ENCODE results near the gene MIGA2.
A peak's percentile ranks its signal among the peaks of the same experiment; 100 is the strongest.

MIGA2 gene

DNA sequence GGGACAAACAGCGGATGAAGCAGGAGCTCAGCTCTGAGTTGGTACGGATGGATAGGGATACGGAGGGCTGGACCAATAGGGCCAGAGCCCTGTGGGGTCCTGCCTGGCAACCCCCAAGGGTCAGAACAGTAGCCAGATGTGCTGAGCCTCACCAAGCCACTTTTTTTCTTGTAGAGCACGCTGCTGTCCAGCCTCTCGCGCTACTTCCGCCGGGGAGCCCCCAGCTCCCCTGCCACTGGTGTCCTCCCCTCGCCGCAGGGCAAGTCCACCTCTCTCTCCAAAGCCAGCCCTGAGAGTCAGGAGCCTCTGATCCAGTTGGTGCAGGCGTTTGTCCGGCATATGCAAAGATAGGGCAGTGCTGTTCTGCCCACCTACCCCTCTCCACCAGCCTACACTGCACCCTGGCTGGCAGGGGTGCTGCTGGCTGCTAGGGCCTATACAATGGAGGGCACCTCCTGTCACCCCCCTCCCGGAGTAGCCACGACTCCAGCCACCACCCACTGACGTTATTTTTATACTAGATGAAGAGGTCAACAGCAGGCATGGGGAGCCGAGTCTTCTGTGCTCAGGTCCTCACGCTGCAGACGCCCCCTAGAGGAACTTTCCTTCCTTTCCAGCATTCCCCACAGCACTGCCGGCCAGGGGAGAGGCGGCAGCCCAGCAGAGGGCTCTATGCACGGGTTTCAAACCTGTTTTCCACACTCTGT is 29.9 kb upstream of the MIGA2 start:
- peak; percentile 63 for DNase-seq (ENCODE audit: insufficient read length)
- no peak for TF ChIP-seq TAF1 (IDR thresholded peaks at IDR 0.05; ENCODE audit: borderline replicate concordance, low read depth, low read length)
- no peak for TF ChIP-seq POLR2AphosphoS5 (IDR thresholded peaks at IDR 0.05; ENCODE audit: low read depth, low read length)
- no peak for TF ChIP-seq POLR2A (IDR thresholded peaks at IDR 0.05; ENCODE audit: low read depth, low read length)
- no peak for FAIRE-seq

DNA sequence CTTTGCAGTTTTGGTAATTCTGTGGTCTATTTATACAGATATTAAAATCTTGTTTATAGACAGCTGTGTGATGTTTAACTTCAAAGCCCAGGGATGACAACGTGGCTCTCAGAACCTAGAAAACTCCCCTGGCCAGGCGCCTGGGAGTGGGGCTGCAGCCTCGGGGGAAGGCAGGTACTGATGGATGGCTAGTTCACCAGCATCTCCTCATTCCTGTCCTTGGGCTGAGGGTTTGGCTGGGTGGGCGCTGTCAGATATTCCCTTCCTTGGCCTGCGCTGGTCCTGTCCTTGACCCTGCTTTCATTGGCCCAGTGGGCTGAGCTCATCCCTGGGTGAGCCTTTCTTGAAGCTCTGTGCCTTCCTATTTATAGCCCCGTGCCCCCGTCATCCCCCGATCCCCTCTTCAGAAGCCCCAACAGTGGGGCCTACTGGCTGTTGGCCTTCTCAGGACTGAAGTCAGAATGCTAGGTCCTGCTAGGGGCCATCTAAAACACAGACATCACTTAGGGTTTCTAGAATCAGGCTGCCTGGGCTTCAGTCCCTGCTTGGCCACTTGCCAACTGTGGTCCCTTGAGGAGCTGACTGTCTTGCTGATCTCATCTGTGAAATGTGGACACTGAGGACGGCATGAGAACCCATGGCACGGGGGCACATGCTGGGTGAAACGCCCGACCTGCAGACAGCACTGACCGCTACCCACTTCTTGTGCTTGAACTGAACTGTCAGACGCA is 29.2 kb upstream of the MIGA2 start:
- no peak for DNase-seq (ENCODE audit: insufficient read length)
- TF ChIP-seq POLR2A (IDR thresholded peaks at IDR 0.05; ENCODE audit: low read depth, low read length) (peak; percentile 12; the same call in 1 of the 2 replicates), TAF1 (IDR thresholded peaks at IDR 0.05; ENCODE audit: borderline replicate concordance, low read depth, low read length) (no peak)
- no peak for FAIRE-seq

DNA sequence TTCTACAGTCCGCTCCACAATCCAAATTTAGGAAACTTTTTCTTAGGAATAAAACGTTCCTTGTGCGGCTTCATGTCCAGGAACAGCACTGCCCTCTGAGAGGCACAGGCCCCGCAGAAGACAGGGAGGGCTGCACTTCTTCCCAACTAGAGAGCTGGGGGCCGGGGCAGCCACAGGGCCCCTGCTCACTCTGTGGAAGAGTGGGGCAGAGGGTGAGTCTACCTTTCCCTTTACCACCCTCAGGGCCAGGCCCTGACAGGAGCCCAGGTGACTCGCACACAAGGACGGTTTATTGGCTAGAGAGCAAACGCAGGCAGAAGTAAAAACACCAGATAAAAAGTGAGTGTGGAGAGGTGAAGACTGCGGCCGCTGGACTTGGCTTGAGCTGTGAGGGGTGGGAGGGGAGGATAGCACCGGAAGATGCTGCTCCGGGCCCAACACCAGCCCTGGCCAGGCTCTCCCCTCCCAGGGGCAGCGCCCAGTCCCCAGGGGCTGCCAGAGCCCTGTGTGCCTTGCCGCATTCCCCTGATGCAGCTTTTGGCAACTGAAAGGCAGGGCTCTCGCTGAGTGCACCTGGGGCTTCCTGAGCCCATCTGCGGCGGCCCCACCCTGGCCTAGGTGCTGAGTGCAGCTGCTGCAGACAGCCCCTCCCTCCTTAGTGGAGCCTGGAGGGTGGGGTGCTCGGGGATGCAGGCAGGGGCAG is 28.5 kb upstream of the MIGA2 start:
- DNase-seq (ENCODE audit: insufficient read length): no peak
- TF ChIP-seq POLR2AphosphoS5 (IDR thresholded peaks at IDR 0.05; ENCODE audit: low read depth, low read length): no peak
- TF ChIP-seq POLR2A (IDR thresholded peaks at IDR 0.05; ENCODE audit: low read depth, low read length): no peak
- TF ChIP-seq TAF1 (IDR thresholded peaks at IDR 0.05; ENCODE audit: borderline replicate concordance, low read depth, low read length): no peak
- FAIRE-seq: no peak

DNA sequence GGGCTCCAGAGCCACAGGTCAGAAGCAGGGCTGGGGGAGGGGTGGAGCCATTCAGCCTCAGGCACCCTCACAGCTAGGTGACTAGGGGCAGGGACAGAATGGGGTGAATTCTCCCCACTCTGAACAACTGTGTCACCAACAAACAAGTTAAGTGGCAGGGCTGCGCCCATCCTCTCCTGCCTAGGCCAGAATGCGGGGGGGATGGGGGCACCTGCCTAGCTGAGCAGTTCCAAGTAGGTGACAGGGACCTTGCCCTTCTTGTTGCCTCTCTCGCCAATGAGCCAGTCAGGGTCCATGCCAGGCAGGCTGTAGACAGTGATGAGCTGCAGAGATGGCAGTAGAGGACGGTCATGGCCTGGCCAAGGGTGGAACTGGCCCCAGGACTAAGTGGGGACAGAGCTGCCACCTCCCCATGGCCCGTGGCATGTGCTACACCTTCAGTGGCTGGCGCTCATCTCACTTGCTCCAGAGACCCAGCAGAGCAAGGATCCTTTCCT is 27.9 kb upstream of the MIGA2 start:
- no peak for FAIRE-seq
- no peak for DNase-seq (ENCODE audit: insufficient read length)
- TF ChIP-seq POLR2AphosphoS5 (IDR thresholded peaks at IDR 0.05; ENCODE audit: low read depth, low read length): peak; percentile 50; the same call in 1 of the 2 replicates
- TF ChIP-seq POLR2A (IDR thresholded peaks at IDR 0.05; ENCODE audit: low read depth, low read length): no peak

DNA sequence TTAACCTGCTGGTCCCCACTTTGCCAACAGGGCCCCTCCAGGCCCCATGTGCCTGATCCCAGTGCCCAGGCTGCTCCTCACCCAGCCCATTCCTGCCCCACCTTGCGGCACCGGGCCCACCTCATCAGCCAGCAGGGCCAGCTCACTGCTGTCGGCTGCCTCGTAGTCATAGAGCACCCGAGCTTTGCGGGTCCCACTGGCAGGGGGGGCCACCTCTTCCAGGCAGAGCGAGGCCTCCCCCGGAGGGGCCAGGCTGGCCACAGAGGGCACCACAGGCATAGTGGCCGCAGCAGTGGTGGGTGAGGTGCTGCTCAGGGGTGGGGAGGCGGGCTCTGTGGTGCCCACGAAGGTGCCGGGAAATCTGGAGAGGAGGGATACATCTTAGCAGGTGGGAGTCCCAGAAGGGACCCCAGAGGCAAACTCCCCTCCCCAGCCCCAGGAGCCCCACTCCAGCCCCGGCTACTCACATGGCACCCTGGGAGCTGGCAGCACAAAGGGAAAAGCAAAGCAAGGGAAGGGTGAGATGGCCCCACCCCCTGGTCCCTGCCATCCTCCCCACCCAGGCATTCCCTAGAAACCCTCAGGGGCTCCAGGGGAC is 27.3 kb upstream of the MIGA2 start:
- DNase-seq (ENCODE audit: insufficient read length) (no peak), FAIRE-seq (no peak)
- TF ChIP-seq POLR2AphosphoS5 (IDR thresholded peaks at IDR 0.05; ENCODE audit: low read depth, low read length) (no peak), POLR2A (IDR thresholded peaks at IDR 0.05; ENCODE audit: low read depth, low read length) (no peak), TAF1 (IDR thresholded peaks at IDR 0.05; ENCODE audit: borderline replicate concordance, low read depth, low read length) (no peak)

DNA sequence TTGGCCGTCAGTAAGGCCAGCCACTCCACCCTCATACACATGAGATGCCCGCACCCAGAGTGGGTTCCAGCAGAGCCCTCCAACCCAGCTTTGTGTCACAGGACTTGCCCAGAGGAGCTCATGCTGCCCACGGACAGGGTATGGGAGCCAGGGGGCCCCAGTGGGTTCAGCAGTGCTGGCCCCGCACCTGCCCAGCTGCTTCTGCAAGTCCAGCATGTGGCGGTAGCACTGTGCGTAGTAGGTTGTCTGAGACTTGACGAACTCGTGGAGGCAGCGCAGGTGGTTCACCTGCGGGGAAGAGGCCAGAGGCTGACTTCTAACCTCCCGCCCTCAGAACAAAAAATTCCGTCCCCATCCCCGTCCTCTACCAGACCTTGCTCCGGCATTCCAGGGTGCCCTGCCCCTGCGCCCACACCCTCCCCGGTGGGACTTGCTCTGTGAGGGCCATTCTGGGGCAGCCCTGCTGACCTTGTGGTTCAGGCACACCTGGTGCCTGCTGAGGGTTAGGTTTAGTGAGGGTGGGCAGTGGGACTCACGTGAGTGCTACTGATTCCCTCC is 26.8 kb upstream of the MIGA2 start:
- DNase-seq (ENCODE audit: insufficient read length) (no peak), FAIRE-seq (no peak)
- TF ChIP-seq TAF1 (IDR thresholded peaks at IDR 0.05; ENCODE audit: borderline replicate concordance, low read depth, low read length): no peak
- no peak for TF ChIP-seq POLR2A (IDR thresholded peaks at IDR 0.05; ENCODE audit: low read depth, low read length)
- no peak for TF ChIP-seq POLR2AphosphoS5 (IDR thresholded peaks at IDR 0.05; ENCODE audit: low read depth, low read length)

DNA sequence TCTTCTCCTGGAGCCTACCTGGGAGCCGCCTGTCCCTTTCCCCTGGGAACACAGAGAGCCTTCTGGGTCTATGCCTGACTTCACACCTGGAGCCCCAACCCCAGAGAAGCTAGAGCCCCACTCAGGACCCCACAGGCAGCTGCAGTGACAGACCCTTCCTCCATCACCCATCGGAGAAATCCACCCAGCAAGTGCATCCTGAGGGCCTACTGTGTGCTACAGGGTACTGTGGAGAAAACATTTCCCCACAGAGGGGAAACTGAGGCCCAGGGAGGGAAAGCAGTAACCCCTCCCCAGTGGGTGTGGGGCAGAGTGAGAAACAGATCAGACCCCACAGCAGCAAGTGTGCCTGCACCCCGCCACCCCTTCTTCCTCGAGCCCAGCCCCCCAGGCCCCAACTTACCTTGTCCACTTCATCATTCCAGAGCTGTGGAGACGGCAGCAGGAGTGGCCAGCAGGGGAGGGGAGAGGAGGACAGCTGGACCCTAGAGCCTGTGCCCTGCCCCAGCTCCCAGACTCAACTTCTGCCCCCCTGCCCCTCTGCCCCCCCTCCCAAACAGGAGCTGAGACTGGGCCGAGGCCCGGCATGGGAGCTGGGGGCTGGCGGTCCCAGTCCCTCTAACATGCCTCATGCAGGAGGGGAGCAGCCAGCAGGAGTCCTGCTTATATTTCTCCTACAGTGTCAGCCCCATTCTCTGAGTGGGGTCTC is 26.0 kb upstream of the MIGA2 start:
- DNase-seq (ENCODE audit: insufficient read length): no peak
- TF ChIP-seq POLR2A (IDR thresholded peaks at IDR 0.05; ENCODE audit: low read depth, low read length) (no peak), POLR2AphosphoS5 (IDR thresholded peaks at IDR 0.05; ENCODE audit: low read depth, low read length) (no peak), TAF1 (IDR thresholded peaks at IDR 0.05; ENCODE audit: borderline replicate concordance, low read depth, low read length) (no peak)
- no peak for FAIRE-seq

DNA sequence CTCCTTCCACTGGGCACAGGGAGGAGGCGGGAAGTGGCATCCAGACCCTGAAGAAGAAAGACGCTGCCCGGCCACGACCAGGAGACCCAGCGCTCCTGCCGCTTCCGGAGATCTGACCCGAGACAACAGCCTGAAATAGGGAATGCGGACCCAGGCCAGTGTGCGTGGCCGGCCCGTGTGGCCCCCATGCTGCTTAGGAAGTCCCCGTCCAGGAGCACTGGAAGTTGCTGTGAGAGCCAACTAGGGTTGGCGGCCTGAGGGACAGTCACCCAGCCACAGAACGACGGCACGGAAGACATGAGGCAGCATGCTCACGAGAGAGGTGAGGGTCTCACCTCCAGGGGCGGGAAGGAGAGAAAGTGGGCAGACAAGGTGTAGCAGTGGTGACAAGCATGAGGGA is 25.3 kb upstream of the MIGA2 start:
- DNase-seq (ENCODE audit: insufficient read length): no peak
- no peak for TF ChIP-seq TAF1 (IDR thresholded peaks at IDR 0.05; ENCODE audit: borderline replicate concordance, low read depth, low read length)
- TF ChIP-seq POLR2A (IDR thresholded peaks at IDR 0.05; ENCODE audit: low read depth, low read length): no peak
- TF ChIP-seq POLR2AphosphoS5 (IDR thresholded peaks at IDR 0.05; ENCODE audit: low read depth, low read length): no peak
- FAIRE-seq: no peak

DNA sequence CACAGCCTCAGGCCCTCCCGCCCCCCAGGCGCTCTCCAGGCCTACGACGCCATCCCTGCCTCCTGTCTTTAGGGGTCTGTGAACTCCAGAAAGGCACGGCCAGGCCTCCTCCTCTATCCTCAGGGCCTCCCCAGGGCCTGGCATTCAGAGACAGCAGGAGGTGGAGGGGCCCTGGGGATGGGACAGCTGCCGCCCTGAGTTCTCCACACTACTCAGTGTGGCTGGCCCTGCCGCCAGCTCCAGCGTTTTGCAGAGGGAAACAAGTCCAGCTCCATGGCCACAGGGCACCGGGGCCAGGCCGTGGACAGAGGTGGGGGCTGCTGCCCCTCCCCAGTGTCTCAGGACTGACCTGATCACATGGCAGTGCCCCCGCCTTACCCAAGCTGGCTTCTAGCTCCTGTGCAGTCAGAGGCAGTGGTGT is 24.7 kb upstream of the MIGA2 start:
- TF ChIP-seq POLR2A (IDR thresholded peaks at IDR 0.05; ENCODE audit: low read depth, low read length) (no peak), POLR2AphosphoS5 (IDR thresholded peaks at IDR 0.05; ENCODE audit: low read depth, low read length) (no peak), TAF1 (IDR thresholded peaks at IDR 0.05; ENCODE audit: borderline replicate concordance, low read depth, low read length) (no peak)
- FAIRE-seq (no peak), DNase-seq (ENCODE audit: insufficient read length) (no peak)

DNA sequence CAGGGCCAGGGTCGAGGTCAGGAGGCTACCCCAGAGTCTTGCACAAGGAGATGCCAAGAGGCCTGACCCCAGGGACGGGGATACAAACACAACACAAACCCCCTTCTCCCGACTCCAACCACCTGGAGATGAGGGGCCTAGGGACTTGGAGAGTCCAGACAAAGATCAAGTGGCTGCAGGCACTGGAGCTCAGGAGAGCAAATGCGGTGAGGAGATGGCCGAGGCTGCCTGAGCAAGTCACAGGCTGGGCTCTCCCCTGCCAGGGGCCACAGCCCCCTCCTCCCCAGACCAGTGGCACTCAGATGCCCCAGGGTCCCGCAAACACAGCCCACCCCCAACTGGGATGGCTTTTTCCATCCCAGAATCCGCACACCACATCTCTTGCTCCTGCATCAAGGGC is 24.1 kb upstream of the MIGA2 start:
- TF ChIP-seq TAF1 (IDR thresholded peaks at IDR 0.05; ENCODE audit: borderline replicate concordance, low read depth, low read length) (no peak), POLR2A (IDR thresholded peaks at IDR 0.05; ENCODE audit: low read depth, low read length) (no peak), POLR2AphosphoS5 (IDR thresholded peaks at IDR 0.05; ENCODE audit: low read depth, low read length) (no peak)
- no peak for DNase-seq (ENCODE audit: insufficient read length)
- FAIRE-seq: no peak

Data from GM12892 (cell line).